ENCODE results near the gene SCYGR2. TPM values are rescaled to one million over a fixed set of nuclear protein-coding genes. Genes with fewer than 3 reads are reported as not detected.

Gene SCYGR2
- total RNA-seq, 1 donor from 2014 or later = not detected

GRCh38 chr2:227632827-227633226, 34.1 kb downstream of the SCYGR2 start:
- Mint-ChIP-seq H3K9me3 (peaks cover 2% of the 10 kb centered on the region), H3K27me3 (ENCODE audit: low read depth) (no peaks in the 10 kb centered on the region), H3K4me3 (no peak overlapping the region), H3K36me3 (ENCODE audit: low read depth) (no peaks in the 10 kb centered on the region), H3K27ac (ENCODE audit: unreplicated experiment) (no peak overlapping the region), H3K4me1 (no peaks in the 10 kb centered on the region)
- no peak for DNase-seq (ENCODE audit: low read depth, low spot score)
- no peak for TF ChIP-seq CTCF (conservative IDR thresholded peaks at IDR 0.05)

GRCh38 chr2:227634201-227634600, 35.5 kb downstream of the SCYGR2 start:
- TF ChIP-seq CTCF (conservative IDR thresholded peaks at IDR 0.05) = no peak
- no peaks in the 10 kb centered on the region for H3K36me3 Mint-ChIP-seq (ENCODE audit: low read depth)
- no peak overlapping the region for H3K27ac Mint-ChIP-seq (ENCODE audit: unreplicated experiment)
- H3K4me1 Mint-ChIP-seq = no peaks in the 10 kb centered on the region
- peaks cover under 1% of the 10 kb centered on the region for H3K9me3 Mint-ChIP-seq
- DNase-seq (ENCODE audit: low read depth, low spot score) = no peak
- no peaks in the 10 kb centered on the region for H3K27me3 Mint-ChIP-seq (ENCODE audit: low read depth)
- H3K4me3 Mint-ChIP-seq = no peak overlapping the region

GRCh38 chr2:227642656-227643055, 44.0 kb downstream of the SCYGR2 start:
- Mint-ChIP-seq H3K9me3 (no peaks in the 10 kb centered on the region), H3K27ac (ENCODE audit: unreplicated experiment) (no peak overlapping the region), H3K36me3 (ENCODE audit: low read depth) (no peaks in the 10 kb centered on the region), H3K27me3 (ENCODE audit: low read depth) (no peaks in the 10 kb centered on the region), H3K4me3 (no peak overlapping the region), H3K4me1 (no peaks in the 10 kb centered on the region)
- no peak for TF ChIP-seq CTCF (conservative IDR thresholded peaks at IDR 0.05)
- no peak for DNase-seq (ENCODE audit: low read depth, low spot score)

GRCh38 chr2:227643990-227644551, 45.4 kb downstream of the SCYGR2 start:
- H3K27me3 Mint-ChIP-seq (ENCODE audit: low read depth) = no peaks in the 10 kb centered on the region
- H3K4me1 Mint-ChIP-seq = no peaks in the 10 kb centered on the region
- no peak for DNase-seq (ENCODE audit: low read depth, low spot score)
- H3K27ac Mint-ChIP-seq (ENCODE audit: unreplicated experiment) = no peak overlapping the region
- no peak for TF ChIP-seq CTCF (conservative IDR thresholded peaks at IDR 0.05)
- no peaks in the 10 kb centered on the region for H3K9me3 Mint-ChIP-seq
- H3K36me3 Mint-ChIP-seq (ENCODE audit: low read depth) = no peaks in the 10 kb centered on the region
- no peak overlapping the region for H3K4me3 Mint-ChIP-seq

Other genes with a start within 250 kb of the SCYGR2 start
- not detected in 2 replicates for gene TM4SF20, start 219.6 kb upstream of the SCYGR2 start, total RNA-seq
- gene SCYGR1, start 210.9 kb upstream of the SCYGR2 start, total RNA-seq = not detected in 2 replicates
- 68.9 and 71.6 TPM in 2 replicates for gene AGFG1, start 126.7 kb upstream of the SCYGR2 start, total RNA-seq
- not detected in 2 replicates for gene SCYGR3, start 15.9 kb downstream of the SCYGR2 start, total RNA-seq
- not detected in 2 replicates for gene SCYGR4, start 18.6 kb downstream of the SCYGR2 start, total RNA-seq
- gene SCYGR5, start 67.9 kb downstream of the SCYGR2 start, total RNA-seq = not detected in 2 replicates
- 0.54 and 1.1 TPM in 2 replicates for gene SLC19A3, start 119.1 kb downstream of the SCYGR2 start, total RNA-seq
- not detected in 2 replicates for gene SCYGR6, start 125.9 kb downstream of the SCYGR2 start, total RNA-seq
- gene SCYGR7, start 129.4 kb downstream of the SCYGR2 start, total RNA-seq = not detected in 2 replicates
- gene SCYGR8, start 147.0 kb downstream of the SCYGR2 start, total RNA-seq = not detected in 2 replicates
- not detected in 2 replicates for gene CCL20, start 214.9 kb downstream of the SCYGR2 start, total RNA-seq

Measured in neural crest cell (in vitro differentiated cells).